HG02870 (cell line): ENCODE data around the gene NUTM2B.
"Not testable (repeated sequence)": the region's sequence is repeated elsewhere in the genome, so short reads cannot be mapped to it uniquely, and the experiment has no call there.

Source experiments
- ATAC-seq: cut with Tn5 transposase; IDR thresholded peaks from one replicate; pipeline ENCODE4 v1.9.1; 2021; ENCODE audit warnings: mild to moderate bottlenecking, moderate library complexity; ENCODE audit not compliant: unreplicated experiment

Gene NUTM2B

GRCh38 chr10:79702927-79703326, at the start of gene NUTM2B:
Gene NUTM2B (plus strand): TSS chr10:79703227. CDS start chr10:79703610, 383 bp downstream.
- ATAC-seq: not testable (repeated sequence)

- not testable (repeated sequence) for ATAC-seq
Observed at GRCh38 chr10:79663287-79663686, 39.7 kb upstream of the NUTM2B start.

GRCh38 chr10:79664686-79665085, 38.3 kb upstream of the NUTM2B start:
- ATAC-seq: not testable (repeated sequence)

DNA sequence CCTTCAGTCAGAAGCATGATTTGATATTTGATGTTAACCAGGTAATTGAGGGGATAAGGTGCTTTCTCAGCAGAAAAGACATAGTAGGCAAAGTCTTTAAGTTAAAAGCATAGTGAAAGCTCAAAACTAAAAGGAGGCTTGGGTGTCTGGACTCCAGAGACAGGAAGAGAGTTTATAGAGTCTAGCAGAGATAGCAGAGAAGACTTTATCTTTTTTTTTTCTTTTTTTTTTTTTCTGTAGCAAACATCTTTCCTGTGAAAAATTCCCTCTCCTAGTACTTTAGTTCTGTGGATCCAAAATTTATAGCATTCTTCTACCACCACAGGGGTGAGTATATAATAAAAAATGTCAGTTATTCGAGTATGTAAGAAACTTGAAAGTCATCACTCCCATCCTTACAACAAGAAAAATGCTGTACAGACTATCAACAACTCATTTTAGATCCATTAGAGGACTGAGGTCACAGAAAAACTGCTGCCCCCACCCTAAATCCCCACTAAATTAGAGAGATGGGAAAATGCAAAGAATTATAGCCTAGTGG, 33.7 kb upstream of the NUTM2B start:
- ATAC-seq: not testable (repeated sequence)

- ATAC-seq: not testable (repeated sequence)
Observed at GRCh38 chr10:79674878-79675277, 28.1 kb upstream of the NUTM2B start.

GRCh38 chr10:79683026-79683883, 19.8 kb upstream of the NUTM2B start:
- not testable (repeated sequence) for ATAC-seq

DNA sequence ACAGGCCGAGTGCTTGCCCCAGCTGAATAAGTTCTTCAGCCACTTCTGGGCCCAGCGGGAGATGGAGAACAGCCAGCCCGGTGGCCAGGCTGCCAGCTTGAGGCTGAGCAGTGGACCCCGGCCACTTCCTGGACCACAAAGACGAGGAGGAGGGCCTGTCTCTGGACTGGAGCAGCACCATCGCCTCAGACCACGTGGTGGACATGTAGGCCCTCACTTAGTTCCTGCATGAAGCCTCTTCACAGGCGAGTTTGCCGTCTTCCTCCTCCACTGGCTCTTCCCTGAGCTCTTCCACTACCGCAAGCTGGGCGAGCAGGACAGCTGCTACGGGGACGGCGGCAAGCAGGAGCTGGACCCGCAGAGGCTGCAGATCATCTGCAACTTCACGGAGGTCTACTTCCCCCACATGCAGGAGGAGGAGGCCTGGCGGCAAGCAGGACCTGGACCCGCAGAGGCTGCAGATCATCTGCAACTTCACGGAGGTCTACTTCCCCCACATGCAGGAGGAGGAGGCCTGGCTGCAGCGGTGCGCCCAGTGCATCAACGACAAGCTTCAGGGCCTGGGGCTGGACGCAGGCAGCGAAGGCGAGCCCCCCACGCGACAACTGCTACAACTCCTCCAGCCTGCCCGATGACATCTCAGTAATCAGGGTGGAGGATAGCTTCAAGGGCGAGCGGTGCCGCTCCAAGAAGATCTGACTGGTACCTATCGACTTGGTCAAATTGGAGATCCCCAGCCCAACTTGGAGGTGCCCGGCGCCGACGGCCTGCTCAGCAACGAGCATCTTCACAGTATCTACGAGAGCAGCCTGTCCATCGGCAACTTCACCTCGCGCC, 18.9 kb upstream of the NUTM2B start:
- ATAC-seq: not testable (repeated sequence)

- ATAC-seq: peak; percentile 90
Observed at GRCh38 chr10:79685044-79685685, 17.9 kb upstream of the NUTM2B start.

DNA sequence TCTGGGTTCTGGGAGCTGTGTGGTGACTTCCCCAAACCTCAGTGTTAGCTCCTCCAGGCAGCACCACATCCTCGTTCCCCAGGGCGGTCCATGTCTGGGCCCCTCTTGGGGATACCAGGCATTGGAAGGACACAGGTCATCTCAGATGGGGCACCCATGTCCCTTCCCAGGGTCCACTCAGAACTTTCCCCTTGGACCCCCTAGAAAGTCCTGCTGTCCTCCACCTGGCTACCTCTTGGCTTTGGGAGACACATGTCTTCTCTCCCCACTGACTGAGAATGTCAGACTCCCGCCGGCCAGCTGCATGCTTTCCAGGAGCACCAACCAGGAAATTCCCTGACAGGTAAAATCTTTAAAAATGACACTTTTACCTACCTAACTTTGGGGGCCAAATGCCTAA, 16.4 kb upstream of the NUTM2B start:
- ATAC-seq: not testable (repeated sequence)

DNA sequence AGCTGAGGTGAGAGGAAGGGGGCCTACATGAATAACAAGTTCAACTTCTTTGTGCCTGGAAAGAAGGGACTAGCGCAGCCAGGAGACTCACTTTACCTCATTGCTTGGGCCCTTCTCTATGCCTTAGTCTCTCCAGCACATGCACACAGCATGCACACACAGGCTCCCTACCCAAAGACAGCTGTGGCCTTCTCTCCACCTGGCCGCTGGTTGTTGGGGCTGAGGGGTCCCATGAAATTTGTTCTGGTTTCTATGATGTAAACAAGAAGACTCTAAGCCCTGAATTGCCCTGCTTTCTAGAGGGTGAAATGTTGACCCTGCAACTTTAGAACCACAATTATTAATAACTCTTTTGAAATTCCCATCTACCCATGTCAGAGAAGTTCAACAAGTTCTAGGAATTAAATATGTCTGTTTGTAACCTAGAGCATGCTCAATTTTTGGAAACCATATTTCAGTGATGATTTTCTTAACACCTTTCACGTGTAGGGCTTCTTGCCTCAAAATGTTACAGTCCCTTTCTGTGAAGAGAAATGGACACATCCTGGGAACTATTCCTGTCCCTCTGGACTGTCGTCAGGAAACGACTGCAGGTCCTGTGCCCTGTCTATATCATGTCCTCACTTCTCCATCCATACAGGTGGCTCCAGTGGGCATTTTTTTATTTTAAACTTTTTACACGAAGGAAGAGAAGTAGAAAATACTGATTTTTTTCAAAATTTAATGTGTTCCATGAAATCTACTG, 15.4 kb upstream of the NUTM2B start:
- not testable (repeated sequence) for ATAC-seq

GRCh38 chr10:79688798-79689197, 14.2 kb upstream of the NUTM2B start:
- ATAC-seq: not testable (repeated sequence)

DNA sequence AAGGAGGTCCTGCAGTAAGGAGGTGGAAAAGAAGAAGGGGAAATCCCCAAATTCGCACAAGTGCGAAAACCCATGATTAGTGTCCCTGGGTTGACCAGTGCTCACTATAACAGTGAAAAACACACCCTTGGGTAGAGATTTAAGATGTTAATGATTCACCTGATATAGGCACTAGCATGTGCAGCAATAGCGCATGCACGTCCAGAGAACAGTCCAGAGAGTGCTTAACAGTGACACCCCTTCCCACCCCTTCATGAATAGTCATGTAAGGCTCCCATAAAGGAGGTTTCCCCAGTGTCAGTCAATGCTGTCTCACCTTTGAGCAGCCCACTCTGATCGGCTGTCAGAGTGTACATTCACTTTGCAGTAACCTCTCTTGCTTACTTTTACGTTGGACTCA, 6.4 kb upstream of the NUTM2B start:
- ATAC-seq: not testable (repeated sequence)

- ATAC-seq: not testable (repeated sequence)
Observed at GRCh38 chr10:79697141-79697540, 5.9 kb upstream of the NUTM2B start.

GRCh38 chr10:79700381-79700944, 2.6 kb upstream of the NUTM2B start:
- ATAC-seq: not testable (repeated sequence)

- ATAC-seq: not testable (repeated sequence)
Observed at GRCh38 chr10:79707017-79707416, 4.0 kb downstream of the NUTM2B start.

DNA sequence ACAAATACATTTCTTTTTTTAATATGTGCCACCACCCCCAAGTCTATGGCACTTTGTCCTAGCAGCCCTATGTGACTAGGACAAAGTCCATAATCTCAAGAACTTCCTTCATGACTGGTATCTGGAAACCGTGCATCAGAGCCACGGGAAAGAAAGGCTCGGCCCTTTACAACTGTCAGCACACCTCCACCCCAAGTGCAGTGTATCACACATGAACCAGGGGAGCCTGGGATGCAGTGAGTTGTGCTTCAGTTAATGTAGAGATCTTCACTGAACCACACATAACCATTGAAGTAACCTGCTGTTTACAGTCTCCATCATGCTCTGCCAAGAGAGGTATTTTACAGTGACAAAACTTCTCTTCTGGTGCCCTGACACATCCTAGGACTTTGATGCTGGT, 11.9 kb downstream of the NUTM2B start:
- ATAC-seq: not testable (repeated sequence)

GRCh38 chr10:79716917-79717579, 14.0 kb downstream of the NUTM2B start:
- not testable (repeated sequence) for ATAC-seq

DNA sequence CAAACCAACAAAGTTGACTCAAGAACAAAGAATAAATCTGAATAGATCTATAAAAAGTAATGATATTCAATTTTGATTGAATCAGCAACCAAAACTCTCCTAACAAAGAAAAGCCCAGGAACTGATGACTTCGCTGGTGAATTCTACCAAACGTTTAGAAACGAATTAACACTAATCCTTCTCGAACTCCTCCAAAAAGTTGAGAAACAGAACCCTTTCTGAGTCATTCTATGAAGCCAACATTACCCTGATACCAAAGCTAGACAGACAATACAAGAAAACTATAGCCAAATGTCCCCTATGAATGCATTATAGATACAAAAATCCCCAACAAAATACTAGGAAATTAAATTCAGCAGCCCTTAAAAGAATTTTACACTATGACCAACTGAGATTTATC, 17.0 kb downstream of the NUTM2B start:
- ATAC-seq: not testable (repeated sequence)

DNA sequence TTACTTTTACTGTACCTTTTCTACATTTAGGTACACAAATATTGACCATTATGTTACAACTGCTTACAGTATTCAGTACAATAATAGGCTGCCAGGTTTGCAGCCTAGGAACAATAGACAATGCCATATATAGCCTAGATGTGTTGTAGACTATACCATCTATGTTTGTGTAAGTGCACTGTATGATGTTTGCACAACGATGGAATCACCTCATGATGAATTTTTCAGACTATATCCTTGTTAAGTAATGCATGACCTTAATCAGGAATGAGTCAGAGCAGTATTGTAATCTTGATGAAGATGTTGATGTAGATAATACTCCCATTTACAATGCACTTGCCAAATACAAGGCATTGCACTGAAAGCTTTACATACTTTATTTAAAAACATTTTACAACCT, 23.6 kb downstream of the NUTM2B start:
- not testable (repeated sequence) for ATAC-seq
